GM12872 (cell line): ENCODE measurements around the gene CHI3L1.

Experiments used
- CTCF ChIP-seq: IDR thresholded peaks from 3 replicates; pipeline ENCODE4 v1.5.1; 2011; ENCODE audit warnings: low read depth, mild to moderate bottlenecking, low read length, moderate library complexity; ENCODE audit not compliant: insufficient read depth

Gene CHI3L1

GRCh38 chr1:203197625-203198024 is 11.1 kb upstream of the CHI3L1 start:
- no peak for TF ChIP-seq CTCF

- no peak for TF ChIP-seq CTCF
Observed at GRCh38 chr1:203196371-203196770, 9.9 kb upstream of the CHI3L1 start.

GRCh38 chr1:203190949-203191348 is 4.4 kb upstream of the CHI3L1 start:
- no peak for TF ChIP-seq CTCF

- TF ChIP-seq CTCF: no peak
Observed at GRCh38 chr1:203189951-203190352, 3.4 kb upstream of the CHI3L1 start.

- TF ChIP-seq CTCF: no peak
Observed at GRCh38 chr1:203188686-203189232, 2.3 kb upstream of the CHI3L1 start.

GRCh38 chr1:203187689-203188264 is 1.3 kb upstream of the CHI3L1 start:
- no peak for TF ChIP-seq CTCF

- no peak for TF ChIP-seq CTCF
Observed at GRCh38 chr1:203187304-203187685, 791 bp upstream of the CHI3L1 start.
